ENCODE results near the gene FREY1.

Gene FREY1

DNA sequence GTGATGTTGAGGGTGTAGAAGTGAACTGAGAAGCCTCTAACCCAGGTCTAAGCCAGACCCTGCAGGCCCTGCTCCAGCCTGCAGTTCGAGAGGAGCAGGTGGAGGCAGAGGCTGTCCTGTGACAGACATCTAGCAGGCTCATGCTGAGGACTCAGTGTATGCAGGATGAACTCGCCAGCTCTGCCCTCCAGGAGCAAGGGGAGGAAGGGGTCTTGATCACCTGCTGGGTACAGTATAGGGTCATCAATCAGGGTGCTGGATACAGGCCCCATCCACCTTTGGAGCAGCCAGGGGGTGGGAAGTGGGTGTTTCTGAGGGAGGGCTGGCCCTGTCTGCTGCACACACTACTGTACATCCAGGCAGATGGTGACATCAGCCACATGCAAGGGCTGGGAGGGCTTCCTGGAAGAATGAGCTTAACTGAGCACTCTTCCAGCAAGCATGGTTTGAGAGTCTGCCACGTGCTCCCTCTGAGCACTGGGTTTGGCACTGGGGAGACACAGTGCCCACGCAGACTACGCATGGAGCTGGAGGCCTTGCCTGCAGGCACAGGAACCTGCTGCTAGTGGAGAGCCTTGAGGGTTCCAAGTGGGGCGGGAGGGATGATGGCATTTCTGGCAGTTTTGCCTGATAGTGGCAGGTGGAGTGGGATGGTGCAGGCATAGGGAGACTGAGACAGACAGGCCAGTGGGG, 12.4 kb downstream of the FREY1 start:
- no peak for DNase-seq (ENCODE audit: low read depth in 3 of 3)

DNA sequence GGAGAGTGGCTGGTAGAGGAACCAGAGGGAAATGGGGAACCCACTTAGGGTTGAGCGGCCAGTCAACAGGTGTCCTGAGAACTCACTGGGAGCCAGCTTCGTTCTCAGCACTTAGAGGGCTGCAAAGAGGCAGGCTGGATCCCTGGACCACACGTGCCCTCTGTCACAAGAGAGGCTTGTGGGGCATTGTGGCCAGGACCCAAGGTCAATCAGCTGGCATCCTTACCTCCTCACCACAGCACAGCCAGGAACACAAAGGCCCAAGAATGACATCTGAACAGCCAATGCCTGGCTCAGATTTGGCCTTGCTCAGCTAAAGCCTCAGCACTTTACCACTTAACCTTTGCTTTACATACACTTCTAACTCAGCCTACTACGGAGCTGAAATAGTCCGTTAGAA, 14.2 kb downstream of the FREY1 start:
- no peak for DNase-seq (ENCODE audit: low read depth in 3 of 3)

DNA sequence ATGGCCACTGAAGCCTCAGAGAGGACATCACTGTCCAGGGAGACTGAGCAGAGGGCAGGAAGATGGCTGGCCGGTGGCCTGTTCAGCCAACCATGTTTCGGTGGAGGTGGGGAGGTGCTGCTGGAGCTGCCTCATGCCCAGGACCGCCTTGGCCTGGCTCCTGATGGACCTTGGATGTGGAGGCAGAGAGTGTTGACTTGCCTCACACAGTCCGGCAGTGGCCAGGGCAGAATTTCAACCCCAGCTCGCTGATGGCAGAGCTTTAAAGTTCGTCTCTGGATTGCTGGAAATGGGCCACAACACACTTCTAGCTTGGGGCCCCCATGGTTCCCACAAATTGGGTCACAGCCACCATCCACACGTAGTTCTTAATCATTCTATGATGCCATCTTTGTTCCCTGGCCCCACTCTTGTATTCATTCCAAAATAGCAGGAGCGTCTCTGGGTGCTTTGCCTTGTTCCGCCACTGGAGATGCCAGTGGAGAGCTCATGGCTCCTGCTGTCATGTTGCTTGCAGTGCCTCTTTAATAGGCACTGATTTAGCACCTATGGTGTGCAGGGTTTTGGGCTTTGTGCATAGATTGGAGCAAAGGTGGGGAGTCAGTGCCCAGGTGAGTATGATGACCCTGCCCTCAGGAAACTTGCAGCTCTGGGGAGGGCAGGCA, 16.1 kb downstream of the FREY1 start:
- no peak for DNase-seq (ENCODE audit: low read depth in 3 of 3)

DNA sequence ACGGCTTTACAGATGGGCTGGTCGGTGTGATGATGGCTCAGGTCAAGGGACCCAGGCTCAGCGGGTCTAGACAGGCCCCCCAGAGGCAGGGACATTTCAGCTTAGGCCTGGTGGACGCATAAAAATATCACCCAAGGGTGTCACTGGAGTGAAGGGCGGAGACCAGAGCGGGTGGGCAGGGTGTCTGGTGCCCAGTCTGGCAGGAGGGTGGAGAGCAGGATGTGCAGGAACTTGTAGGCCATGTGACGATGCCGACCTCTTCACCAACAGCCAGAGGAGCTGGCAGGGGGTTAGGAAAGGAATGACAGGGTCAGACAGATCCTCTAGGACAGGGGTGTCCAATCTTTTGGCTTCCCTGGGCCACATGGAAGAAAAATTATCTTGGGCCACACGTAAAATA, 17.1 kb downstream of the FREY1 start:
- no peak for DNase-seq (ENCODE audit: low read depth in 3 of 3)

DNA sequence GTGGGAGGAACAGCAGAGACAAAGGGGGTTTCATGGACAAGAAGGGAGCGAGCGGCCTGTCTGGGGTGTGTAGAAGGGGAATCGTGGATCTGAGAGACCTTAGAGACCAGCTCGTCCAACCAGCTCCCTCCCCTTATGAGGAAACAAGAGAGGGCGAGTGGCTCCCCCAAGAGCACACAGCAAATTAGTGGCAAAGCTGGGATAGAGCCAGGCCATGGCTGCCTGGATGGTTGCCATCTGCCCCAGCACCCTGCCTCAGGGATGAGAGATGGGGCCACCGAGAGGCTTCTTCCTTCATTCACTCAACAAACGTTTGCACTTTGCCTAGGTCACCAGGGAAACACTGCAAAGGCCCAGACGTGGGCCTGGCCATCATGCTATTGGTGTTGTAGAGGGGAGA, 17.5 kb downstream of the FREY1 start:
- no peak for DNase-seq (ENCODE audit: low read depth in 3 of 3)

DNA sequence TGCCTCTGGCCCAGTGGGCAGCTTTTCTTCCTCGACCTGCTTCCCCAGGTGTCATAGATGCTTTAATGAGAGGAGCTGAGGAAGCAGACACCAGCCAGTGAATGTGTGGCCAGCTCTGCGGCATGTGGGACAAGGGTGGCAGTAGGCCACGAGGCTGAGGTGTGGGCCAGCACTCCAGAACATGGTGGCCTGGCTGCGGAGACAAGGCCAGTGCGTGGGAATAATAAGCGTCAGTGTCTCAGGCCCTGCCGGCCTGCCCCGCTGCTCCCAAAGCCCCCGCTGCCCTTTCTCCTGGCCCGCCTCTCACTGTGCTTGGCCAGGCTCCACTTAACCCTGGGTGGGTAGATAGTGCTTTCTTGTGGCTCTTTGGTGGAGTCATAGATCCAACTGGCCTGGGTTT, 19.5 kb downstream of the FREY1 start:
- no peak for DNase-seq (ENCODE audit: low read depth in 3 of 3)

DNA sequence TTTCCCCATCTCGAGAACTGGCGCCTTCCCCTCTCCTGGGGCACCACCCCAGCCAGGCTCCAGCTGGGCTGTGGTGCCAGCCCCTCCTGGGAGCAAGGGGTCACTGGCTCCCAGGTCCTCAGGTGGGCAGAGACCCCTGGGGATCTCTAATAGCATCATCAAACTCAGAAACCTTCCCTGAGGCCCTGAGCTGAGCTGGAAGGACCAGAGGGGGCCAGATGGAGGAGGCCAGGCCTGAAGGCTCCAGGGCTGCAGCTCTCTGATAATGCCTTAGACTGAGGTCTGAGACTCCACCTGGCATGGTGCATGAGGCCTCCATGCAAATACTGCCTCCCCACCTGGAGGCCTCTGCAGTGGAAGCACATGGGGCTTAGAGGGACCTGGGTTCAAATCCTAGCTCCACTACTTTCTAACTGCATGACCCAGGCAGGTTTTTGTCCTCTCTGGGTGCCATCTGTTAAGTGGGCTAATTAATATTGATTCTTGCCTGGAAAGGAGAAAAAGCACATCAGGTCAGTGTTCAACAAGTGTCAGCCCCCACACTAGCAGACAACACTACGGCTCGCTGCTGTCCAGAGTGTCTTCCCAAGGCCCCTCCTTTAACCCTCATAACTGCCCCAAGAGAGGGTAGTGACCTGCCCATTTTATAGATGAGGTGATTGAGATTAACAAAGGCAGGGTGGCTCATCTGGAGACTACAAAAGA, 20.1 kb downstream of the FREY1 start:
- DNase-seq (ENCODE audit: low read depth in 3 of 3) = no peak

DNA sequence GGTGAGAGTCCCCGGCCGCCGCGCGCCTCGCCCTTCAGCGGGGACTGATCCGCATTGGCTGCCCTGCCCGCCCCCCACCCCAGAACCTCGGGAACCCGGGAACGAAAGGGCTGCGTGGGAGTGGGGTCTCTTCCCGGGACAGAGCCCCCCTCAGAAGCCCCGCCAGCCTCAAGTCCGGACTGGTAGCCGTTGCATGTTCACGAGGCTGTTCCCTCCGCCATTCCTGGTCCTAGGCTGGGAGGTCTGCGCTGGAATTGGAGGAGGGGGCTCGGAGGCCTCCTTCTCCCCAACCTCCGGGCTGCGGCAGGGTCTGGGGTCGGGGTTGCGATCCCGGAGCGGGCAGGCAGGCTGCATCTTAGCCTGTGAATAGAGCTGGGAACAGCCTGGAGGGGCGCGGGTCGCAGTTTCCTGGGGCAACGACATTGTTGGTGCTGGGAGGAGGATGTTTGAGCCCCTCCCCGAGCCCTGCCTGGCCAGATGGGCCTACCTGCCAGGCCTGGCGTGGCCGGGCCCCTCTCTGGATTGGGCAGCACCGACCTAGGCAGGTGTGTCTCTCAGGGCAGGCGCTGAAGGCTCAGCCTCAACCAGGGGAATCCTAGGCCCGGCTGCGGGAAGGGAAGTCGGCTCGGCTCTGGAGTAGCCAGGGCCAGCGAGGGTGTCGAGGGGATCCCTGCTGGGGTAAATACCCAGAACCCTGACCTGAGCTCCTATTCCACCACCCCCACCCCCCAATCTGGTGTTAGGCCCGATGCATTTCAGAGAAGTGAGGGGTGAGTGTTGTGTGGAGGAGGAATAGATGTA, 20.9 kb downstream of the FREY1 start:
- no peak for DNase-seq (ENCODE audit: low read depth in 3 of 3)

DNA sequence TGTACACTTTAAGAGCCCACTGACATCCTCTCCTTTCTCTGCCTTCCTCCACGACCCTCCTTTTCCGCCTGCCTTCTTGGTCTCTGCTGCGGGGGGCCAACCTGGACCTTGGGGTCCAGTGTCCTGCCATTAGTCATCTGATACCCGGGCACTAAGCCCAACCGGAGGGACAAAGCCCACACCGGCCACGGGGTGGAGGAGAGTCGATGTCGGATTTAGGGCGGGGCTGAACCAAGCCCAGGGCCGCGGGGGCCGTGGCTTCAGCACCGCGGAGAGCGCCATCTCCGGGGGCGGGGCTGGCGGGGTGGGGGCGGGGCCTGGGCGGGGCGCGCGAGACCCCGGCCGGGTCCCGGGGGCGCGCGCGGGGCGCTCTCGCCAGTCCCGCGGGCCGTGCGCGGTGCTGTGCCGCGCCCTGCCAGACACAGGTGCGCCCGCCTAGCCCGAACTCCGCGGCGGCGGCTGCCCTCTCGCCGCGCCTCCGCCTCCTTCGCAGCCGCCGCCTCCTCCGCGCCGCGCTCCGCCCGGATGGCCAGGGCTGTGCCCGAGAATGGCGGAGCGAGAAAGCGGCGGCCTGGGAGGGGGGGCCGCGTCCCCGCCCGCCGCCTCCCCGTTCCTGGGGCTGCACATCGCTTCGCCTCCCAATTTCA, 21.7 kb downstream of the FREY1 start, which contains the start of gene MAPK8IP1:
MAPK8IP1 (plus strand) TSS at position 378 of the 647 bp plus-strand sequence; CDS start at position 548, 170 bp downstream.
- DNase-seq (ENCODE audit: low read depth in 3 of 3) = peak; percentile 10 to 35 (median 16)

DNA sequence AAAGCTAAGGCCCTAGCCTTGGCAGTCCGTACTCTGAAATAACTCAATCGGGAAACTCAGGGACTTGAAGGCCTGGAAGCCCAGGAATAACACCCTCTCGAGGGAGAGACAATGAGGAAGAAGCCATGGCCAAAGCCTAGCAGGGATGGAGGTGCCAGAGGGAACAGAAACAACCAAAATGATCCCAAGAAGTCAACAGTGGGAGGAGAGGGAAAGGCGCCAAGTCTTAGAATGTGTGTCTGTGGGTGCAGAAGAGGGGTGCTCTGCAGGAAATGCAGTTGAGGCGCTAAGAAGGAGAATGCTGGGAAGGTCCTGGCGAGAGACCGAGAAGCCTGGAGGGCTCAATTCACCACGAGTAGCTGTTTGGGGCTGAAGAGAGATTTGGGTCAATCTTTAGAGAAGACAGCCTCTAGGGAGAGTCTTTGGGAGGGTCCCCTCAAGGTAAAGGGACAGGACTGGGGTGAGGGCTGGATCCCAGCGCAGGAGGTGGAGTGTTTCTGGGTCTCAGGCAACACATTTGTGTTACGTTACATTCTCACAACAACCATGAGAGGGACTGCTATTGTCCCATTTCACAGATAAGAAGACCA, 22.4 kb downstream of the FREY1 start:
- DNase-seq (ENCODE audit: low read depth in 3 of 3) = no peak

DNA sequence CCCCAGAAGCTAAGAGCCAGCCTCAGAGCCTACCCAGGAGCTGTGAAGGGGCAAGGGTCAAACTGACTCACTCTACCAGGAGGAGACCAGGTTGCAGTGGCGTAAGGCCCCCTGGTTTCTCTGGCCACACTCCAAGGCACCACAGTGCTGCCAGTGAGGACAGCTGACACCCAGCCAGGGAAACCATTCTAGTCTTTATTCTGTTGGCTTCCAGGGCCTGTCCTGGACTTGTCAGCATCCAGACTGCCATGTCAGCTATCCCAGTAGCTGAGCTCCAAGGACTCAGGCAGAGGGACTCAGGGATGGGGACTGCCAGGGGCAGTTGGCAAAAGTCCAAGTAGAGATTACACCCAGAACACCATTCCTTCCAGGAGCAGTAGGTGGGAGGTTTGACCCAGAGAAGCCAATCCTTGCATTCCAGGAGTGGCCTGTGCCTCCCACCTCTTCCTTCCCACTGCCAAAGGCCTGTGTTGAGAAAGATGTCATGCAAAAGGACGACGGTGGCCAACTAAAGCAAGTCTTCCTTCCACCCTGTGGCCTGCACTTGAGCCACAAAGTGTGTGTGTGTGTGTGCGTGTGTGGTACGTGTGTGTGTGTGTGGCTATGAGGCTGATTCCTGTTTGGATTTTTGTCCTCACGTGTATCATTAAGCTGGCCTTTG, 25.2 kb downstream of the FREY1 start:
- DNase-seq (ENCODE audit: low read depth in 3 of 3) = no peak

DNA sequence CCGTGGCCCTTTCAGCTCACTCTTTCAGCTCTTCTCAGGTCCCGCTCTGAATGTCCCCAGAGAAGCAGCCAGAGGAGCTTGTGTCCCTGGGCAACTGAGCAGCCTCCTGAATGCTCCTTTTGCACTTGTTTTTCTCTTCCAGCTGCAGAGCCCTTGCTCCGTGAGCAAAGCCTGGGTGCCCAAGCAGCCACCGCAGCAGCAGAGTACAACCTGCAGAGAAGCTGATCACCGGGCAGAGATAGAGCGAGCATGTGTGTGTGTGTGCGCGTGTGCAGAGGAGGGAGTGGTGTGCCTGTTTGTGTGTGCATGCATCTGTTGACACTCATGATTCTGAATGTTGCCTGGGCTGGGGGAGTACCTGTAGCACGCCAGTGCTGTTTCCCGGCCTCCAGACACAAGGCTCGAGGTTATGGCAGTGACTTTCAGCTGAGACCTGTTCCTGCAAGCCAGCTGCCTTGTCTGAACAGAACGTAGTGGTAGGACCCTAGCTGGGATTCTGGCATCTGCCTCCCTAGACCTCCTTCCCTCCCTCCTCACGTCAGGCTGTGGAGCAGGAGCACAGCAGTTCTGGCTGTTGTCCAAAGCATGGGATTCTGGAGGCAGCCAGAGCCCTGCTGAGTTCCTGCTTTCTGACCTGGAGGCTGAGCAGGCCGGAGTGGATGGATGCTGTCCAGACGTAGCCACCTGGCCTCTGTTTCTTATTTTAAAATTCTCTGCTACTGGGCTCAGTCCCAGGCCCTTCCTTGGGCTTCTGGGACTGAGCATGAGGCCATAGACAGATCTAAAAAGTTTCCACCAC, 26.1 kb downstream of the FREY1 start:
- no peak for DNase-seq (ENCODE audit: low read depth in 3 of 3)

DNA sequence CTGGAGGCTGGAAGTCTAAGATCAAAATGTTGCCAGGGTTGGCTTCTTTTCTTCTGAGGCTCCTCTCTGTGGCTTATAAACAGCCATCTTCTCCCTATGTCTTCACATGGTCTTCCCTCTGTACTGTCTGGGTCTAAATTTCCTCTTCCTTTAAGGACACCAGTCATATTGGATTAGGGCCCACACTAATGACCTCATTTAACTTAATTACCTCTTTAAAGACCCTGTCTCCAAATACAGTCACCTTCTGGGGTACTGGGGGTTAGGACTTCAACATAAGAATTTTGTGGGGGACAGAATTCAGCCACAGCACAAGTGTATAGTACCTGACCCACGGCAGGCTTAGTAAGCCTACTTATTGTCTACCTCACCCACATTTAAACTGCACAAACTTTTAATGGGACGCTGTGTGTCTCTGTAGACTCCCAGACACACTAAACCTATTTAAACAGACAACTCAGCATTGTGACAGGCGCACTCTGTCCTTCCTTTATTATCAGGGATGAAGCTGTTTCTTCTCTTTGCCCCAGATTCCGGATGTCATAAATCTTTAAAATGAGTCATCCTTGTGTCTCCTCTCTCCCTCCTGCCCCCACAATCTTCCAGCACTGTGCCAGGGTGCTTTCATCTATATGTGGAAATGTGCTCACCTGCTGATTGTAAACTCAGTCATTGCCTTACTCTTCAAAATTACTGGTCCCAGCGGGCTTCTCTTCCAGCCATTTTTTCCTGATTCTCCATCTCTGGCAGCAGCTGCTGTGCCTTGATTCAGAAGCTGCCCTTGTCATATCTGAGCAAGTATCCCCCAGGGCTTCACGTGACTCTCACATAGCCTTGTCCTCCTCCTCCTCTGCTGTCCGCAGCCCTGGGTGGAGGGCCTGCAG, 27.0 kb downstream of the FREY1 start:
- DNase-seq (ENCODE audit: low read depth in 3 of 3) = no peak

DNA sequence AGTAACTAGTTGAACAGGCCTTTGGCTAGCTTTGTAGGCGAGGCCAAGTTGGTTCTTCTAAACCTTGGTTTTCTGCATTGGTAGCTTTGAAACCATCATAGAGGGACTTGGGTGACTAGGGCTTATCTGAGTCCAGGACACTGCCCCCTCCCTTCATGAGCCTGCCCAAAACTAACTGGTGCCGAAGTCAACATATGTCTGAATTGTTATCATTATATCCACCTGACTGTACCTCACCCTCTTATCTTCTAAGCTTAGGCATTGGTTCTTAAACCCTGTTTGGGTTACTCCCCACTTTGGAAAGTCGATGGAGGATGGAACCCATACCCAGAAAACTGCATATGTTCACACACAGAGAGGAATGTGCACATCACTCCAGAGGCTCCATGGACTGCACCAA, 29.2 kb downstream of the FREY1 start:
- DNase-seq (ENCODE audit: low read depth in 3 of 3) = no peak

DNA sequence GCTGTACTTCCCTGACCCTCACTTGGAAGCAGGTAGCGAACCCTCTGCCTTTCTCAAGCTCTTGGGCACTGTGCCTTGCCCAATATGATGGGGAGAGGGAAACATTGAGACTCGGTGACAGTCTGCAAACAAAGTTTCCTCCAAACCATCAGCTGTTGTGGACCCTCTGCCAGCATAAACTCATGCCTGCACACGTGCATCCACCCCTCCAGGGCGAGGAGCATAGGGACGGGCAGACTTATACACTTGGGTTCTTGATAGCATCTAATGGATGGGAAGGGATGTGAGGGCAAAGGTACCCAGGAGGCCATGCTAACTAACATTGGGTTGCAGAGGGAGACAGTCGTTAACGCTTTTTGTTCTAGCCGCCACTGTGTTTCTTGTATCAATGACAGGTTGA, 29.9 kb downstream of the FREY1 start:
- DNase-seq (ENCODE audit: low read depth in 3 of 3) = no peak

DNA sequence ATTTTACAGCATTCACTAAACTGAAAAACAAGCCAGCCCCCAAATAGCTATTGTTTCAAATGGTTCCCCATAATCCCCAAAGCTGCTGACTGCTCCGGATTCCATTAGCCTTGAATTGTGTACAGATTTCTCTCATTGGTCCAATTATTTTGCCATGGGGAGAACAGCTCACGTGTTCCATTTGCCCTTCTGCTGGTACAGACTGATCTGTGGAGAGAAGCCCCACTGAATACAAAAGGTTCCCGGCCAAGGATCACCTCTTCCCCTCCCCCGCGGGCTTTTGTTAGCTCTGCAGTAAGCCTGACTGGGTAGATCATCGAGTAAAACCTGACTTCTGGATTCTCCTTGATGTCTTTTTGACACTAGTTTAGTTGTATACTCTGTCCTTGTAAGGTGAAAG, 30.7 kb downstream of the FREY1 start:
- DNase-seq (ENCODE audit: low read depth in 3 of 3) = no peak

DNA sequence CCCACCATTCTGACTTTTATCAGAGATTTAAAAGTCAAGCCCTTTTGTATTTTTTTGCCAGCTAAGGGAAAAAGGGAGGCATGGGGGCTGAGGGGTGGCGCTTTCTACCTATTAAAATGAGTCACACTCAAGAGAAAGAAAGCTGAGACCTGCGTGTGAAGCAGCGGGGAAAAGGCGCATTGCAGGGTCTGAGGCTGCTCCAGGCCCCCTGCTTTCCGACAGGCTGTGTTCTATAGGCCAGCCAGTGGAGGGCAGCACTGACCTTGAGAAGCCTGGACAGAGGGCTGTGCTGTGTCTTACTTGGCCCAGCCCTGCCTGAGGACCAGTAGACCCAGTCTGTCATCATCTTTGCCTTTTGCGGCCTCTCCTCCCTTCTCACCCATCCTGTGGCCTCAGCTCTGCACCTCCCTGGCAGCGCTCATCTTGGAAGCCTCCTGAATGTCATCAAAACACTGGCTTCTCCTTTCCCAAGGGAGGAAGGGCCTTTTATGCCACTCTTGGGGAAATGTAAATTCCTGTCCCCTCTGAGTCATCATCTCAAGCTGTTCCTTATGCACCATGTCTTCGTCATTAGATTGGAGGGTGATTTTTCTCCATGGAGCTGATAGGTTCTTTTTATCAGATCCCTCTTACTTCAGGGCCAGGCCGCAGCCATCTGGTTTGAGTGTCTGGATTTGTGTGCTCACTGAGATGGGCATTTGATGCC, 34.3 kb downstream of the FREY1 start:
- no peak for DNase-seq (ENCODE audit: low read depth in 3 of 3)

DNA sequence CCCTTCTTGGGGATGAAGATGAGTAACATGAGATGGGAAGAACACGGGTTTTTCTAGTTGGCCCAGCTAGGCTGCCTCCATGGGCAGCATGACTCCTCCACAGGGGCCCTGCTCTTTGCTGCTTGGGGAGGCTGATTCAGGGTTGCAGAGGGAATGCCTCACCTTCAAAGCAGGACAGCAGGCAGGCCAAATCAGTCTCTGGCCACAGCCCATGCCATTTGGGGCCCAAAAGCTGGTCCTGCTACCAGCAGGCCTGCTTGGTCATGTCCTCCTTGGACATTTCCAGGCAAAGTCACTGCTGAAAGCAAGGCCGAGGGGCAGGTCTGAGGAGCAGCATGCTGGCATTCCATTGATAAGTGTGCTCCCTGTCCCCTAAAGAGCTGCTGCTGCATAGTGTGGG, 35.4 kb downstream of the FREY1 start:
- DNase-seq (ENCODE audit: low read depth in 3 of 3) = no peak
